IPS-NIHi11 (cell line): Measurements from ENCODE around the gene ACAP1.

Source experiments
- DNase-seq: peaks from one replicate; pipeline ENCODE4 v3.0.0; 2012; ENCODE audit warnings: mixed read lengths, low spot score

Gene ACAP1

DNA sequence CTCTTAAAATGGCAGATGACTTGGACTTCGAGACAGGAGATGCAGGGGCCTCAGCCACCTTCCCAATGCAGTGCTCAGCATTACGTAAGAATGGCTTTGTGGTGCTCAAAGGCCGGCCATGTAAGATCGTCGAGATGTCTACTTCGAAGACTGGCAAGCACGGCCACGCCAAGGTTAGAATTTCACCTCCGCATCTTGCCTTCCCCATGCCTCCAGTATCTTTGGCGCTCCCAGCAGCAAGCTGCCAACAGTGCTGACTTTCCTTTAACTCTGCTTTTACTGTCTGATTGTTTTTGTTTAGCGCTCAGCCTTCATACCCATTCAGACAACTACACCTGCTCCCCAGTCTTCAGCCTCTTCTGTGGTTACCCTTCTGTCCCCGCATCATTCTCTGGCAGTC lies 26.7 kb upstream of the ACAP1 start:
- DNase-seq = no peak

DNA sequence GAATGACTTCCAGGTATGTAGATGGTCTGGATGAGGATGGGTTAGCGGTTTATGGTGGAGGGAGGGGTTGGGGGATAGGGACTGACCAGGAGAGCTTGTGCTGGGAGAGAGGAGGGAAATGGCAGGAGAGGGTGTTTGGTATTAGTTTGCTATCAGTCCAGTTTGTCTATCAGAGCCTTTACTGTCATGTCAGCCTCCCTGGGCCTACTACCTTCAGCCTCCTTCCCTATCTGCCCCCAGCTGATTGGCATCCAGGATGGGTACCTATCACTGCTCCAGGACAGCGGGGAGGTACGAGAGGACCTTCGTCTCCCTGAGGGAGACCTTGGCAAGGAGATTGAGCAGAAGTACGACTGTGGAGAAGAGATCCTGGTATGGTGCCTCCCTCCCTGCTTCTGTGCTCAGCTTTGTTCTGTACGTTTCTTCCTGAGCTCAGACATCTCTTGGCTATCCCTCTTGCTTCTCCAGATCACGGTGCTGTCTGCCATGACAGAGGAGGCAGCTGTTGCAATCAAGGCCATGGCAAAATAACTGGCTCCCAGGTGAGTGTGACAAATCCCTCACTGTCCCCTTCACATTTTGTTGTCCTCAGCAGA lies 25.1 kb upstream of the ACAP1 start:
- no peak for DNase-seq

DNA sequence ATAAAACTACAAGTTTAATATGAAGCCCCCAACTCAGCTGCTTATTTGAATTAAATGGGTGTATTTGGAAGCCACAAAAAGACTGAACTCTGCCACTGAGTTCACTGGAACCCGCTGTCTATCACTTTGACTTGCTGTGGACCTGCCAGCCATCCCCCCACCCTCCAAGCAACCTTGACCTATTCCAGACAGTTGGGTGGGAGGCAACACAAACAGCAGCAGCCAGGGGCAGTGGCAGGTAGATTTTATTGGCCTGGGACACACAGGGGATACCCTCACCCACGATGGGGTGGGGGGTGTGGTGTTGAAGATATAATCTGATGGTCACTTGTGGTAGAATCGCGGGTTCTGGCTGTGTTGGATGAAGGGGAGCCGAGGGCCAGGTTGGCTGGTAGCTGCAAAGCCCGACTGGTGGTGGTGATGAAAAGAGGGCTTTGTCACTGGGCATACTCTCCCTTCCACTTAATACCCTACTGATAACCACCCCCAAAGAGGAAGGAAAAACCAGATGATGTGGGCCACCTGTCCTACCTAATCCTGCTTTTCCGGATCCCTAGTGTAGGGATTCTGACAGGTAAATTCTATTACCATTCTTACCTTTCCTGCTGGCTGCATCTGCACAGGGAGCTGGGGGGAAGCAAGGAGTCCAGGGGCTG lies 23.8 kb upstream of the ACAP1 start:
- DNase-seq = no peak

DNA sequence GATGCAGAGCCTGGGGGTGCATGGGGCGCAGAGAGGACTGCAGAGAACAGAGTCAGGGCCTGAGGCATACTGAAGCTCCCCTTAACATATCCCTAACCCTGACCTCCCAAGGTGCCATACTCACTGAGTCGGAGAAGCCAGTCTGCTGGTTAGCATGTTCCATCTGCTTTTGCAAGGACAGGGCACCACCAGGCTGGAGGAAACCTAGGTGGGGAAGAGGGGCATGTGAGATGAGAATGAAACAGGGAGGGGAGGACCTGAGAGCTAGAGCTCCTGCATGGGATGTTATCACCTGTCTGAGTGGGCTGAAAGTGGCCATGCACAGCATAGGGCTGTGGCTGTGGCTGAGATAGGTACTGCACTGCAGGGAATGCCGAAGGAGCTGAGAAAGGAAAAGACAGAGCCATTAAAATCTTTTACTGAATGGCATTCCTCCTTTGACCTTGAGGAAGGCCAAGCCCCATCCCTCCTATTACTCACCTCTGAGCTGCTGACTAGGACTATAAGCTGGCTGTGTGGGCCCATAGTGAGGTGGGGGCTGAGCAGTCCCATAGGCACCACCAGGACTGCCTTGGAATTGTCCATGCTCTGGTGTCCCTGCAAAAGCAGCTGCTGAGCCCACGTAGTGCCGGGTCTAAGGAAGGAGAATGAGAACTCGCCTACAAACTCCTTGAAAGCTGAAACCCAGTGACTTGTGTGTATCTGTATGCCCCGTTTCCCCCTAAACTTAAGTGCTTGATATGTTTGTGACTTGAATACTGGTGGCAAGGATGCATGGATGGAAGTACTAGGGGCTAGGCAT lies 23.0 kb upstream of the ACAP1 start:
- DNase-seq = no peak

- no peak for DNase-seq
Measured at GRCh38 chr17:7313890-7314718, 22.2 kb upstream of the ACAP1 start.

- DNase-seq = peak; percentile 98
Measured at GRCh38 chr17:7314719-7315569, 21.4 kb upstream of the ACAP1 start, which contains the start of gene GPS2. Gene GPS2, minus strand, starts transcription at chr17:7315360. Its CDS starts 308 bp downstream, at chr17:7315052.

GRCh38 chr17:7315570-7316235 lies 20.6 kb upstream of the ACAP1 start:
- DNase-seq = peak; percentile 26

- no peak for DNase-seq
Measured at GRCh38 chr17:7317161-7317803, 19.0 kb upstream of the ACAP1 start.

- no peak for DNase-seq
Measured at GRCh38 chr17:7318121-7318860, 18.0 kb upstream of the ACAP1 start.

DNA sequence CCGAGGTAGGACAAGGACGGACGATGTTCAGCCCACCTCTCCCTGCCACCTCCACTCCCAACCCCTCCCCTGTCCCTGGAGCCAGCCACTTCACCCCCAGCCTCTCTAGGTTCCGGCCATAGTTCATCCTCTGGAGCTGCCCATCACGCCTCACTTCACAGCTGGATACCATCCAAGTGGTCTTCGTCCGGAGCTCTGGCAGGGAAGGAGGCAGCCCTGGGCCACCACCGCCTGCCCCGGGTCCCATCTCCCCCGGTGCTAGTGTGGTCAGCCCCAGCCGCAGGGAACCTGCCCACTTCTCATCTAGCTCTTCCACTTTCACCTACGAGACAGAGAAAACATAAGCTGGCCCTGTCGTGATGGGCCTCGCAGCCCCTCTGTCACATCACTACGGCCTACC lies 14.9 kb upstream of the ACAP1 start:
- no peak for DNase-seq

DNA sequence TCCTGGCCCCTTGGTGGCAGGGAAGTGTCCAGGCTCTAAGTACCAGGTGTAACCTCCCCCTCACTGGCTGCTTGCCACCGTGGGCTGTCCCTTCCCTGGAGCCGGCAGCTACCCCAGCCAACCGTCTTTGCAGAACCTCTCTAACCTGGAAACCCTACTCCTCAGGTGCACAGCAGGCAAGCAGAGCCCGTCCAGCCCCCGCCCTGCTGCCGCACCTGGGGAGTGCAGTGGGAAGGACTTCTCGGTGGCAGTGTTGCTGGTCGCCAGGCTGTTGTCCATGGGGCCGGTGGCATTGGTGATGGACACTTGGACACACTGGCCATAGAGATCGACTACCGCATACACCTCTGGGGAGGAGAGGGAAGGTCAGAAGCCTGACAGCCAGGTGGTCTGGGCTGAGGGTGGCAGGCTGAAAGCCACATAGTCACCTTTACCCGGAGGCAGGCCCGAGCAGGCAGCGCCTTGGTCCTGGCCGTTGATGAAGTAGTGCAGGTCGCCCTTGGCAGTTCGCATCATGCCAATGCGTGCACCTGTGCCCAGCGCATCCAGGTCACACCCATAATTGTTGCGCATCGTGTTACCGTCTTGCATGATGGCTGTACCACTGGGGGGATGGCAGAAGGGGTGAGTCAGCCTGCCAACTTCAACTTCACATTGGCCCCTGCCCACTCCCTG lies 13.7 kb upstream of the ACAP1 start:
- DNase-seq = peak; percentile 47

- peak; percentile 92 for DNase-seq
Measured at GRCh38 chr17:7323731-7324437, 12.4 kb upstream of the ACAP1 start.

DNA sequence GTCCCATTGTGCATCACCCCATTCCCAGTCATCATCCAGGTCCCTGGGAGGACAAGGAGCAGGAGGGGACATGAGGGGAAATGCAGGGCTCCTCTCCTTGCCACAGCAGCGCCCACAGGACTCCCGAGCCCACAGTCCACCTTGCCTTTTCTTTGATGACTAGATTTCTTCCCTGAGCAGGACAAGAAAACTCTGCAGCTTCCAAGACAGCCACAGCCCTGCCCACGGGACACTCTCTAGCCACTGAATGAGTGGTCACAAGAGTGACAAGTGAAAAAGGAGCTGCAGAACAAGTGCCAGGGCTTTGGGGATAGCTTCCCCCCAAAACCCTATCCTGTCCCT lies 11.9 kb upstream of the ACAP1 start:
- no peak for DNase-seq

DNA sequence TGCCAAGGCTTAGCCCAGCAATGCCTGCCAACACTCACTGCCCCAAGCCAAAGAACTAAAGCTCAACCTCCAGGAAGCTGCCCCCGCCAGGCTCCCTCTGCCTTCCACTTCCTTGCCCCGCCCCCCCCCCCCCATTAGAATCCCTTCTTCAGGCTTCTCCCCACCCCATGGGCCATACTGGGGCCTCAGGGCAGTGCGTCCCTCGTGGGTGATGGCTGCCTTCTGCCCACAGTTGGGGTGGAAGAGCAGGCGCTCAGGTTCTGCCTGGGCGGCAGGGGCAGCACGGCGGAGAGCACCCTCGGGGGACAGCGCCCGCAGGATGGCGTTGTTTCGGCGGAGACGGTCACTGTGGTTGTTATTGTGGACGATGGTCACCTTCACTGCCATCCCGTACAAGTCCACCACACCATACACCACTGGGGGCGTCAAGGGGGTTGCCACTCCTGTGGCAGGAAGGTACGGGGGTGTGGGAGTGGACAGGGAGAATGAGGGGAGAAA lies 11.2 kb upstream of the ACAP1 start:
- DNase-seq = no peak

- DNase-seq = no peak
Measured at GRCh38 chr17:7326186-7326585, 10.1 kb upstream of the ACAP1 start.

GRCh38 chr17:7327056-7327455 lies 9.3 kb upstream of the ACAP1 start:
- no peak for DNase-seq

DNA sequence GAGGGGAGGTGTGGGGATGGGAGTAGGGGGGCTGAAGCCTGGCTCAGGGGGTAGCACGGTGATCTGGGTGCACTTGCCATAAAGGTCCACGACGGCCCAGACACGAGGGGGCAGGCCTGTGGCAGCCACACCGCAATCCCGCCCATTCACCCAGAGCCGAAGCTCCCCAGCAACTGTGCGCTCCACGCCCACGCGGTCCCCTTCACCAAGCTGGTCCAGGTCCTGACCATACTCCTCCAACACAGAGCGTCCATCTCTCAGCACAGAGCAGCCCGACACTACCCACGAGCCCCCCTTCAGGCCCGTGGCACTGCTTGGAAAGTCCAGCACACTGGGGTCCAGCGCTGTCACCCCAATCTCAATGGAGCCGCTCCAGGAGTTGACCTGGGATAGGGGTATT lies 8.8 kb upstream of the ACAP1 start:
- no peak for DNase-seq

DNA sequence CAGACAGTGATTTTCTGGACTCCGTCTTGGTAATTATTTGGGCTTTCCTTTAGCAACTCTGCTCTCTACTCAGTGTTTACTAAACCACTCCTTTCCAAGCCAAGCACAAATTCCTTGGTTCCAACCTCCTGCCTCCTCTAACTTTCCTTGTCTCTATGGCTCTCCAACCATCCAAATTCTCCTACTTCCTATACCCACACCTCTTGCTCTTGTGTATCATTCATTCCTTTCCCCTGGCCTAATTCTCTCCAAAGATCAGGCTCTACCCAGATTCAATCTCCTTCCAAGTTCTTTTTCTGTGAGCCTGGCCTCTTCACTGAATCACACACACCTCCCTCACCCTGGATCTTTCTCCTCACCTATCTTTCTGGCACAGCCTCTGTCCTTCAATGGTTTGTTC lies 8.3 kb upstream of the ACAP1 start:
- no peak for DNase-seq
